Calu3 (cell line): Measurements from ENCODE around the gene FOXO3. TPM values are rescaled to one million over a fixed set of nuclear protein-coding genes. Genes with fewer than 3 reads are reported as not detected.

Source experiments
- BruUV-seq: library from RNA; stranded (reverse); fragments of 400-500 nt; replicated peaks from 2 replicates; lab custom pipeline; 2021; lab: Mats Ljungman, UMichigan
- CTCF ChIA-PET: fragments of 300-600 bp; sonication (Branson Sonifier 250); formaldehyde crosslinking; loops from one replicate; lab custom pipeline; 2022; ENCODE audit warnings: antibody characterized with exemption; lab: Charles Lee
- DNase-seq: peaks from one replicate; pipeline ENCODE4 v3.0.0; 2022
- H3K27ac Mint-ChIP-seq: one replicate; pipeline ENCODE4 v1.8.0; 2022; ENCODE audit warnings: mixed read lengths; ENCODE audit not compliant: unreplicated experiment
- H3K27me3 Mint-ChIP-seq: one replicate; pipeline ENCODE4 v1.8.0; 2022; ENCODE audit warnings: mixed read lengths; ENCODE audit not compliant: unreplicated experiment
- H3K36me3 Mint-ChIP-seq: one replicate; pipeline ENCODE4 v1.8.0; 2022; ENCODE audit warnings: mild to moderate bottlenecking, moderate library complexity, mixed read lengths; ENCODE audit not compliant: insufficient read depth, unreplicated experiment
- H3K4me1 Mint-ChIP-seq: one replicate; pipeline ENCODE4 v1.8.0; 2022; ENCODE audit warnings: mild to moderate bottlenecking, low read depth, mixed read lengths; ENCODE audit not compliant: unreplicated experiment
- H3K4me3 Mint-ChIP-seq: one replicate; pipeline ENCODE4 v1.8.0; 2022; ENCODE audit warnings: mild to moderate bottlenecking, low read depth, moderate library complexity, mixed read lengths; ENCODE audit not compliant: unreplicated experiment
- H3K9me3 Mint-ChIP-seq: one replicate; pipeline ENCODE4 v1.8.0; 2022; ENCODE audit warnings: low read depth, mixed read lengths; ENCODE audit not compliant: unreplicated experiment
- CTCF ChIP-seq: fragments of 200-600 bp; IDR thresholded peaks from one replicate; pipeline ENCODE4 v1.8.0; 2022; ENCODE audit warnings: antibody characterized with exemption; ENCODE audit not compliant: unreplicated experiment
- intact Hi-C: fragments of 100-400 bp; cut with micrococcal nuclease; formaldehyde crosslinking; loops from one replicate; pipeline ENCODE4 v1.10.0; 2022; ENCODE audit not compliant: unreplicated experiment
- total RNA-seq: library from RNA; stranded (reverse); gene quantifications from 2 replicates; pipeline ENCODE4 v1.2.3, GENCODE V29; 2022

FOXO3 gene
- total RNA-seq, 1 experiment from 2014 or later: 45.5 TPM

DNA sequence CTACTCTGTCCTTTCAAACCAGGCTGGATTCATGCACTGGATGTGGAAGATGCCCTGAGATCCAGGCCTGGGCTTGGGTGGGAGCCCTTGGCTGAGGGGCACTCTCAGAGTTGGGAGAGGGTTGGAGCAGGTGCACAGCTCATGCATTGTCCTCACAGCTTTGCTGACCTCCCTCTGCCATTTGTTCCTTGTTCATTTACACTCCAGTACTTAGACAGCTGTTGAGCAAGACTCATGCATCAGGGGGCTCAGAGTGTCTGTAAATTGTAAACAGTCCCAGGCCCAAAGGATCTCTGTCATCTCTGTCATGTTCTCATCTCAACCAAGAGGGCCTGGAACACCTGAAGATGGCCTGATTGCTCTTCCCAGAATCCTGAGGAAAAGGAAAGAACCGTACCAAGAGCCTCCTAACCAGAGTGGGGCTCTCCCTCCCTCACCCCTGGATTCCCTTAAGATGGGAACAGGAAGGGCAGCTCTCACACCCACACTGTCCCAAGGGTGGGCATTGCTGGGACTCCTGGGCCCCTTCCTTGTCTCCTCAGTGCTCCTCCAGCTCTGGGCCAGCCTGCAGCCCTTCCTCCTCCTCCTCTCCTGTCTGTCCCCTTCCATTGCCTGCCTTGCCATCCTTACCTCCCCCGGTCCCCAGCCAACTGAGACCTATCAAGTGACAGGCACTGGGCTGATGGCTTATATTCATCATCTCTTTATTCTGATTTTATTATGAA is 132.9 kb downstream of the FOXO3 start:
- DNase-seq: no peak
- Mint-ChIP-seq H3K36me3 (peaks cover 19% of the 10 kb centered on the region), H3K9me3 (no peaks in the 10 kb centered on the region), H3K4me1 (peaks cover 28% of the 10 kb centered on the region), H3K27ac (no peak overlapping the region), H3K27me3 (no peaks in the 10 kb centered on the region), H3K4me3 (no peak overlapping the region)
- no peak for TF ChIP-seq CTCF
- CTCF ChIA-PET: interaction anchor here (0.5 to 0.6 kb wide), 2 partner anchors 44 to 377 kb away, joined by 3 read pairs; no protein-coding TSS in a partner anchor
- no TSS peak for BruUV-seq
- intact Hi-C loops: no loop called here

GRCh38 chr6:108694816-108695215 is 134.1 kb downstream of the FOXO3 start:
- Mint-ChIP-seq H3K4me1 (peaks cover 16% of the 10 kb centered on the region), H3K9me3 (no peaks in the 10 kb centered on the region), H3K4me3 (no peak overlapping the region), H3K36me3 (peaks cover 10% of the 10 kb centered on the region), H3K27ac (no peak overlapping the region), H3K27me3 (no peaks in the 10 kb centered on the region)
- BruUV-seq: no TSS peak
- CTCF ChIA-PET: no interaction called here
- no peak for TF ChIP-seq CTCF
- no peak for DNase-seq
- intact Hi-C loops: no loop called here

DNA sequence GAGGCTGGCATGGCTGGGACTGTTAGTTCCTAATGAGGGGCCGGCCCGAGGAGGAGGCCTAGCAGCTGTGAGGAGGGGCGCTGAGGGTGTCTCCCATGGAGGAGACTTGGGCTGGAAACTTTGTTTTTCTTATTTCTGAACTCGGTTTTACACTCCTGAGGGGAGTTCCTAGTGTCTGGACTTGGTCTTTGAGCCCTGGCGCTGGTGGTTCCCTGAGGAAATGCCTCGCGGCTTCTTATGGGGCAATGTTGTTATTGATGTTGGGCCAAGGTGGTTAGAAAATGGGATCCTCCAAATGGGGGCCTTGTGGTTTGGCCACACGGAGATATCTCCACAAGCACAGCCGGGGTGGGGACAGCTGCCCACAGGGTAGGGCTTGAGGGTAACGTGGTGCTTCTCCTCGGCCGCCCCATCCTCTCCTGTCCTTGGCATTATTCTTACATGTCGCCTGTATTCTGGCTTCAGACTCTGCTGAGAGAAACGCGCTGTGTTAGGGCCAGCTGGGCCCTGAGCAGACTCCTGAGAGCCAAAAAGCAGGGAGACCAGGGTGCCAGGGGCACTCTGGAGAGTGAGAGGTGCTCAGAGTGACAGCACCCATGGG is 136.9 kb downstream of the FOXO3 start:
- TF ChIP-seq CTCF: no peak
- no peak for DNase-seq
- no peaks in the 10 kb centered on the region for H3K36me3 Mint-ChIP-seq
- no peaks in the 10 kb centered on the region for H3K4me1 Mint-ChIP-seq
- H3K9me3 Mint-ChIP-seq: peaks cover 4% of the 10 kb centered on the region
- no peaks in the 10 kb centered on the region for H3K27me3 Mint-ChIP-seq
- BruUV-seq: no TSS peak
- H3K4me3 Mint-ChIP-seq: no peak overlapping the region
- intact Hi-C loops: no loop called here
- no peak overlapping the region for H3K27ac Mint-ChIP-seq
- CTCF ChIA-PET: interaction anchor here (0.7 kb wide), 1 partner anchor 49 kb away, joined by 4 read pairs; no protein-coding TSS in a partner anchor

GRCh38 chr6:108698593-108699289 is 138.0 kb downstream of the FOXO3 start:
- Mint-ChIP-seq H3K27ac (no peak overlapping the region), H3K4me3 (no peak overlapping the region), H3K9me3 (peaks cover 7% of the 10 kb centered on the region), H3K4me1 (no peaks in the 10 kb centered on the region), H3K27me3 (no peaks in the 10 kb centered on the region), H3K36me3 (no peaks in the 10 kb centered on the region)
- intact Hi-C loops: no loop called here
- no TSS peak for BruUV-seq
- CTCF ChIA-PET: no interaction called here
- no peak for TF ChIP-seq CTCF
- no peak for DNase-seq
